Activated T-helper 2 cell treated with anti-CD3 and anti-CD28 coated beads, Interferon-gamma antibody, Interleukin-2, Interleukin-4, amounts not matched to agents 10 μg/mL and 5 μg/mL and 100 μg/mL, durations not matched to agents 14 hours and 24 hours and 36 hours (primary cell): ENCODE data around the gene C1orf232. TPM values are rescaled to one million over a fixed set of nuclear protein-coding genes. Genes with fewer than 3 reads are reported as not detected.

ENCODE experiments used
- DNase-seq: peaks from one replicate; pipeline ENCODE4 v3.0.0; 2021; ENCODE audit warnings: low spot score
- H3K27ac Mint-ChIP-seq: one replicate; pipeline ENCODE4 v1.8.0; 2021; ENCODE audit warnings: mixed read lengths
- H3K27me3 Mint-ChIP-seq: one replicate; pipeline ENCODE4 v1.8.0; 2021; ENCODE audit warnings: low read depth, mixed read lengths
- H3K36me3 Mint-ChIP-seq: one replicate; pipeline ENCODE4 v1.8.0; 2021; ENCODE audit warnings: low read depth, mixed read lengths
- H3K4me1 Mint-ChIP-seq: one replicate; pipeline ENCODE4 v1.8.0; 2021; ENCODE audit warnings: low read depth, mixed read lengths
- H3K4me3 Mint-ChIP-seq: one replicate; pipeline ENCODE4 v1.8.0; 2021; ENCODE audit warnings: low read depth, mild to moderate bottlenecking, moderate library complexity, mixed read lengths
- H3K9me3 Mint-ChIP-seq: one replicate; pipeline ENCODE4 v1.8.0; 2021; ENCODE audit warnings: mixed read lengths
- intact Hi-C: fragments of 100-400 bp; cut with micrococcal nuclease; formaldehyde crosslinking; loops from one replicate; pipeline ENCODE4 v1.15.1; 2023
- total RNA-seq: library from RNA; stranded (reverse); gene quantifications from 2 replicates; pipeline ENCODE4 v1.2.3, GENCODE V29; 2022

Gene C1orf232
- total RNA-seq, 1 donor from 2014 or later: not detected

- intact Hi-C loops: loop anchor here (10.0 kb wide), 1 partner anchor 235 kb away; no protein-coding TSS in a partner anchor
- Mint-ChIP-seq H3K4me1 (peaks cover 6% of the 10 kb centered on the region), H3K27me3 (peaks cover 54% of the 10 kb centered on the region), H3K9me3 (no peaks in the 10 kb centered on the region), H3K36me3 (no peaks in the 10 kb centered on the region), H3K27ac (no peak overlapping the region), H3K4me3 (no peak overlapping the region)
- DNase-seq: no peak
Observed at GRCh38 chr1:26159743-26160039, 9.1 kb downstream of the C1orf232 start.

- peaks cover 56% of the 10 kb centered on the region for H3K27me3 Mint-ChIP-seq
- no peaks in the 10 kb centered on the region for H3K9me3 Mint-ChIP-seq
- H3K4me3 Mint-ChIP-seq: no peak within 1 kb of the TSS
- no peak for DNase-seq
- intact Hi-C loops: no loop called here
- peaks cover 6% of the 10 kb centered on the region for H3K4me1 Mint-ChIP-seq
- H3K36me3 Mint-ChIP-seq: no peaks in the 10 kb centered on the region
- H3K27ac Mint-ChIP-seq: no peak within 1 kb of the TSS
Observed at GRCh38 chr1:26158908-26159742, 9.6 kb downstream of the C1orf232 start, which contains the start of gene FAM110D. Gene FAM110D (plus strand): TSS chr1:26159079. CDS start chr1:26161292, 2,213 bp downstream.

- H3K4me1 Mint-ChIP-seq: peaks cover 6% of the 10 kb centered on the region
Observed at GRCh38 chr1:26158271-26158907, 10.4 kb downstream of the C1orf232 start.

GRCh38 chr1:26156285-26157038 lies 12.3 kb downstream of the C1orf232 start:
- H3K27me3 Mint-ChIP-seq: peaks cover 59% of the 10 kb centered on the region
- peaks cover 2% of the 10 kb centered on the region for H3K4me1 Mint-ChIP-seq
- intact Hi-C loops: no loop called here
- DNase-seq: no peak
- H3K4me3 Mint-ChIP-seq: no peak overlapping the region
- H3K27ac Mint-ChIP-seq: no peak overlapping the region
- no peaks in the 10 kb centered on the region for H3K36me3 Mint-ChIP-seq
- no peaks in the 10 kb centered on the region for H3K9me3 Mint-ChIP-seq

More at GRCh38 chr1:26158271-26158907, 10.4 kb downstream of the C1orf232 start:
- Mint-ChIP-seq H3K27me3 (peaks cover 58% of the 10 kb centered on the region), H3K27ac (no peak overlapping the region), H3K9me3 (no peaks in the 10 kb centered on the region), H3K36me3 (no peaks in the 10 kb centered on the region), H3K4me3 (no peak overlapping the region)
- no peak for DNase-seq
- intact Hi-C loops: no loop called here

- Mint-ChIP-seq H3K27me3 (peaks cover 57% of the 10 kb centered on the region), H3K9me3 (no peaks in the 10 kb centered on the region), H3K36me3 (no peaks in the 10 kb centered on the region), H3K4me1 (peaks cover 2% of the 10 kb centered on the region), H3K27ac (no peak overlapping the region), H3K4me3 (no peak overlapping the region)
- DNase-seq: no peak
- intact Hi-C loops: no loop called here
Observed at GRCh38 chr1:26155370-26156284, 13.1 kb downstream of the C1orf232 start.

- H3K4me3 Mint-ChIP-seq: no peak overlapping the region
- peaks cover 60% of the 10 kb centered on the region for H3K27me3 Mint-ChIP-seq
- no peak overlapping the region for H3K27ac Mint-ChIP-seq
- no peak for DNase-seq
- intact Hi-C loops: no loop called here
- peaks cover 2% of the 10 kb centered on the region for H3K4me1 Mint-ChIP-seq
- H3K9me3 Mint-ChIP-seq: no peaks in the 10 kb centered on the region
- H3K36me3 Mint-ChIP-seq: no peaks in the 10 kb centered on the region
Observed at GRCh38 chr1:26154750-26155149, 14.0 kb downstream of the C1orf232 start.

- Mint-ChIP-seq H3K9me3 (no peaks in the 10 kb centered on the region), H3K4me3 (no peak overlapping the region), H3K27me3 (peaks cover 56% of the 10 kb centered on the region), H3K4me1 (peaks cover 2% of the 10 kb centered on the region), H3K27ac (no peak overlapping the region), H3K36me3 (no peaks in the 10 kb centered on the region)
- DNase-seq: no peak
- intact Hi-C loops: no loop called here
Observed at GRCh38 chr1:26153966-26154532, 14.7 kb downstream of the C1orf232 start.

GRCh38 chr1:26148887-26149286 lies 19.9 kb downstream of the C1orf232 start:
- no peak for DNase-seq
- Mint-ChIP-seq H3K4me1 (peaks cover 4% of the 10 kb centered on the region), H3K36me3 (no peaks in the 10 kb centered on the region), H3K4me3 (no peak overlapping the region), H3K27me3 (peaks cover 36% of the 10 kb centered on the region), H3K9me3 (no peaks in the 10 kb centered on the region), H3K27ac (no peak overlapping the region)
- intact Hi-C loops: no loop called here

GRCh38 chr1:26145960-26146294 lies 22.8 kb downstream of the C1orf232 start:
- Mint-ChIP-seq H3K9me3 (no peaks in the 10 kb centered on the region), H3K4me3 (no peak overlapping the region), H3K4me1 (peaks cover 4% of the 10 kb centered on the region), H3K27me3 (peaks cover 27% of the 10 kb centered on the region), H3K27ac (no peak overlapping the region), H3K36me3 (no peaks in the 10 kb centered on the region)
- intact Hi-C loops: loop anchor here (1.0 to 2.0 kb wide), 2 partner anchors 41 to 111 kb away; no protein-coding TSS in a partner anchor
- DNase-seq: no peak

GRCh38 chr1:26145041-26145959 lies 23.5 kb downstream of the C1orf232 start:
- intact Hi-C loops: loop anchor here (1.0 to 2.0 kb wide), 2 partner anchors 40 to 110 kb away; no protein-coding TSS in a partner anchor
- Mint-ChIP-seq H3K4me1 (peaks cover 4% of the 10 kb centered on the region), H3K9me3 (no peaks in the 10 kb centered on the region), H3K4me3 (no peak overlapping the region), H3K36me3 (no peaks in the 10 kb centered on the region), H3K27me3 (peaks cover 27% of the 10 kb centered on the region), H3K27ac (no peak overlapping the region)
- DNase-seq: peak; percentile 66

GRCh38 chr1:26142159-26142558 lies 26.6 kb downstream of the C1orf232 start:
- intact Hi-C loops: no loop called here

More at GRCh38 chr1:26142159-26142558, 26.6 kb downstream of the C1orf232 start:
- Mint-ChIP-seq H3K27ac (no peak overlapping the region), H3K36me3 (no peaks in the 10 kb centered on the region), H3K4me3 (no peak overlapping the region), H3K27me3 (peaks cover 13% of the 10 kb centered on the region), H3K9me3 (no peaks in the 10 kb centered on the region), H3K4me1 (peaks cover 12% of the 10 kb centered on the region)
- no peak for DNase-seq
